Activated CD4-positive, alpha-beta T cell treated with anti-CD3 and anti-CD28 coated beads, Interleukin-2, amount 50 U/mL, for 1 hour (primary cell): ENCODE measurements around the gene TSTD1.

Experiments used
- DNase-seq: peaks from one replicate; pipeline ENCODE4 v3.0.0-alpha.2; 2020

TSTD1 gene, protein sequence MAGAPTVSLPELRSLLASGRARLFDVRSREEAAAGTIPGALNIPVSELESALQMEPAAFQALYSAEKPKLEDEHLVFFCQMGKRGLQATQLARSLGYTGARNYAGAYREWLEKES

DNA sequence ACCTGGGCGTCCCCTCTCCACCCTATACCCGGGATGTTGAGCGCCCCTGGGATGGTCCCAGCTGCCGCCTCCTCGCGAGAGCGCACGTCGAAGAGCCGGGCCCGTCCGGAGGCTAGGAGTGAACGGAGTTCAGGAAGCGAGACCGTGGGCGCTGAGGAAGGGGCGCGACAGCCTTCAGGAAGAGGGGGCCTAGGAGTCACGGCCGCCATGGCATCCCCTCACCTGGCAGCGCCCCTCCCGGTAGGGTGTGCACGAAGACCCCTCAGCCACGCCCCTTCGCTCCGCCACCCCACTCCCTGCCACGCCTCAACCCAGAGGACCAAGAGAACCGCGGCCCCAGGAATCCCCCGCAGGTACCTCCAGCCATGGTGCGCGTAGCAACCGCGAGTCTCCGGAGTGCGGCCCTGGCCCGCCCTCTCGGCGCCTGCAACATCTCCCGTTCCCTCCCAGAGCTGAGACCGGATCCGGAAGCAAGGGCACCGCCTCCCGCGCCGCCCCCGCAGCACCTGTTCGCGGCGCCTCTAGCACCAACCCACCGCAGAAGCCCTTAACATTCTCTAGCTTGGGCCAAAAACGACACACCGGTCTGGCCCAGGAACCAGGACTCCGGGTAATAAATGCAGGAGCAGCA is at the start of gene TSTD1:
TSTD1 (minus strand) TSS at position 442 of the 631 bp plus-strand sequence; CDS start at position 367, 75 bp downstream.
- DNase-seq: peak; percentile 83

DNA sequence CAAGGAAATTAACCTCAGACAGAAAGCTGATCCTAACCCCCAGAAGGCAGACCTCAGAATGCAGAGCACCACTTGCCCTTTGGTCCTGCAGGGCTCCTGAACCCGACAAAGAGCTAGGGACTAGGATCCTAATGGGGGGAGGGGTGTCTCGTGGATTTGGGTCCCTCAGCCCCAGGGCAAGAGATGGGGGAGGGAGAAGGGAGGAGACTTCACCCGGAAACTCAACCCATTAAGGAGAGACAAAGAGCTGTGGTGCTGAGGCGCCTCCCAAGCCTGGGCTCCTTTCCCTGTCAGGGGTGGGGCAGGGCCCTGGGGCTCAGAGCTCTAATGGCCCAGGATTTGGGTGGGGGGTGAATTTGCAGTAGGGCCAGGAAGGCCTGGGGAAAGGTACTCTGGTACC is 47.7 kb upstream of the TSTD1 start:
- no peak for DNase-seq

DNA sequence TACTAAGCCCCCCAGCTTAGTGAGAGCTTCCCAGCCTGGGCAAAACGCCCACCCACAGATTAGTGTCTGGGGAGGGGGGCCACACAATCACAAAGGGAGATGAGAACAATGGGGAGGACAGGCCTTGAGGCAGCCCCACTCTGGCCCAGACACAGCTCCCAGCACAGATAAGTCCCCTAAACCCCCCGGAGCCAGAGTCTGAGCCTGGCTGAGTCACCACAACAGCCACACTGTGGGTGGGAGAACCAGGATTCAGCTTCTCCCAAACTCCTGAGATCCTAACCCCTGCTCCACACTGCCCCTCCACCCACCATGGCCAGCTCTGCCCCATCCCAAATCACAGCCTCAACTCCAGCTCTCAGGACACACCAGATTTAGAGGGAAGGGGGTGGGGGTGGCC is 46.4 kb upstream of the TSTD1 start:
- no peak for DNase-seq

DNA sequence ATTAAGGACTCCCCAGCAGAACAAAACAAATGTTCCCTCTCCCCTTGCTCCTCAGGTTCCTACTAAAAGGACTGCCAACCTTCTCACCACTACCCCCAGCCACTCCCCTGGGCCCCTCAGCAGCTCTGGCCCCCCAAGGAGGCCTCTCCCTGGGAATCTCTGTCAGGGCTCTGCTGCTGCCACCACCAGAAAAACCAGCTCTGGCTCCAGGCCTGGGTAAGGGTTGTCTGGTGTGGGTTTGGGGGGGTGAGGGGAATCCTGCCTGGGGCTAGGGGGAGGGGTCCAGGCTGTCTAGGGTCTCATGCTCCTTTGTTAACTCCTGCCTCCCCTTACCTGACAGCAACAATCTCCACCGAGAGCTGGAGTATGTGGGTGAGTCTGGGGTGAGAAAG is 45.8 kb upstream of the TSTD1 start:
- no peak for DNase-seq

DNA sequence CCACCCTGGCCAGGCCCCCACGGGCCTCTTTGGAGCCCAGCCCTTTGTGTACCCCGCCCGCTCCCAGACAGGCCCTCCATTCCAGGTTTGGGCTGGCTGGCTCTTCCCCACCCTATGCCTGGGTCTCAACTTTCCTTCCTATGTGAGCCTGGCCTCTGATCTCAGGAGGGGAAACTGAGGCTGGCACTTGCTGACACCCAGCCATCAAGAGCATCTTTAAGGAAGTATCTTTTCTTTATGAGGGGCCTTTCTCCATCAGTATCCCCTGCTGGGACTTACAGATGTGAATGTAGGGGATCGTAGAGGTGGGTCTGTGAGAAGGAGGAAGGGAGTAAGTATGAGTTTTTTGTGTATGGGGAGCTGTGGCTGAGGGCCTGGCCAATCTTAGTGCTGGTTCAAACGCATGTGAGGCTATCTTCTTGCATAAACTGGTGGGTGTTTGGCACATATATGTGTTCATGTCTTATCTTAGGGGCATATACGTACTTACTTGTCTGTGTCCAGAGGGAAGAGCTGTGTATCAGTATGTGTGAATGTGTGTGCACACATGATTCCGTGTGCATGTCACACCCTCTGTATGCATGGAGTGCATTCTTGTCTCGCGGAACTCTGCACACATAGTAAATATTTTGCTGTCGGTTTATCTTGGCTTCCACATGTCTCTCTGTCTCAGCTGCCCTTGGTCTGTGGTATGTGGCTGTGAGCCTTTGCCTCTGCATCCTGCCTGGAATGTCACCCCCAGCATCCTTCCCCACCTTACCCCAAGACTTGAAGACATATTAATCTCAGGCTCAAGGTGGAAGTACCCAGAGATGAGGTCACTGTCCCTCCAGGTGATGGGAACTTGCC is 45.2 kb upstream of the TSTD1 start:
- DNase-seq: no peak

DNA sequence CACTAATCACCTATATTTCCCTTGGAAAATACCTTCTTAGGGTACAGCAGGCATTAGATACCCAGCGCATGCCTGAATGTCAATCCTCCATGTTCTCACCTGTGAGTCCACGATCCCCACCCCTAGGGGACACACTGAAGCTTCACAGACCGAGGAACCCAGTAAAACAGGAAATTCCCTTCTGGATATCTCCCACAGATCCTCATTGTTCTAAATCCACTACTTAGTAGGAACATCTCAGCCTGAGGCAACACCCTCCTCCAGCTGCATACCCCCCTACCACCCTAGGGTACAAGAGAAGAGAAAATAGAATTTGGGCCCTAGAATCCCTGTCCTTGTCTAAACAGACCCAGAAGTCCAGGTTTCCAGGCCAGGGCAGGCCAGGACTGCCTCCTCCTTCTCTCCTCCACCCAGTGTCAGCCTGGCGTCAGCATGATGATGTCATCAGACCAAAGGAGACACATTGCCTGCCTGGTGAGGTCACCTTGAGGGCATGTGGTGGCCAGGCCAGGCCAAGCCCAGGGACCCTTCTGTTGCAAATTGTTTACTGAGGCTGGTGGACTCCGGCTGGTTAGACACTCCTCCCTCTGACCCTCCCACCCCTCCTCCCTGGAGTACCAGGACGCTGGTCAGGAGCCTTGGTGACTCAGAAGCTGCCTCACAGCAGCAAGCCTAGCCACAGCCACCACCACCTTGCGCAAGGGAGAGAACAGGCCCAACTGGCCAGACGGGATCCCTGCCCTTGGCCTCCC is 44.4 kb upstream of the TSTD1 start:
- DNase-seq: no peak

DNA sequence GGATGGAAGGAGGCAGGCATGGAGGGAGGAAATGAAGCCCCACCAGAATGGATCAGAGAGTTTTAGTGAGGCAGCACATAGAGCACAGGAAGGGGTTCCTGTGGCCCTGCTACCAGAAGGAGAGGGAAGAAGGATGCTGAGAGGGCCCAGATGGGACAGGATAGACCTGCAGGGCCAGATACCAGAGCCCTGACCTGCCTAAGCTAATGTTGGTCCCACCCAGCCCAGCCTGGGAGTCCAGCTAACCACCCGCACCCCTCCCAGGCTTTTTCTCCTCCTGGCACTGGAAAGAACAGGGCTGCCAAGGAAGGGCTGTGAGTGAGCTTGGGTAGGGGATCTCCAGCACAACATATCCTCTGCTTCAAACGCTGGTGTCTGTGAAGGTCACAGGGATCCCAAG is 43.7 kb upstream of the TSTD1 start:
- DNase-seq: no peak

DNA sequence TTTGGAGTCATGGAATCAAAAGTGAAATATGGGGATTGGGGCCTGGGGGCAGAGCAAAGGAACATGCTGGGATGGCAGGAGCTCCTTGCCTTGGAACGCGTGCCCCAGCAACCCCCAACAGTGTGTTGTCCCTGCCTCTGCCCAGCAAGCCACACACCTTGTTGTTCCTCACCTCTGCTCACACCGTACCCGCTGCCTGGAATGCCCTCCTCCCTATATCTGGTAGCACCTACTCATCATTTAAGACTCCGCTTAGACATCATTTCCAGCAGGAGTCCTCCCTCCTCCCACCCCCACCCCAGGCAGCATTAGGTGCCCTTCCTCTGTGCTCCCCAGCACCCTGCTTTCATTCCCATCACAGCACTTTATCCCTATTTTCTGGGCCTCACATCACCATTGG is 42.8 kb upstream of the TSTD1 start:
- no peak for DNase-seq

DNA sequence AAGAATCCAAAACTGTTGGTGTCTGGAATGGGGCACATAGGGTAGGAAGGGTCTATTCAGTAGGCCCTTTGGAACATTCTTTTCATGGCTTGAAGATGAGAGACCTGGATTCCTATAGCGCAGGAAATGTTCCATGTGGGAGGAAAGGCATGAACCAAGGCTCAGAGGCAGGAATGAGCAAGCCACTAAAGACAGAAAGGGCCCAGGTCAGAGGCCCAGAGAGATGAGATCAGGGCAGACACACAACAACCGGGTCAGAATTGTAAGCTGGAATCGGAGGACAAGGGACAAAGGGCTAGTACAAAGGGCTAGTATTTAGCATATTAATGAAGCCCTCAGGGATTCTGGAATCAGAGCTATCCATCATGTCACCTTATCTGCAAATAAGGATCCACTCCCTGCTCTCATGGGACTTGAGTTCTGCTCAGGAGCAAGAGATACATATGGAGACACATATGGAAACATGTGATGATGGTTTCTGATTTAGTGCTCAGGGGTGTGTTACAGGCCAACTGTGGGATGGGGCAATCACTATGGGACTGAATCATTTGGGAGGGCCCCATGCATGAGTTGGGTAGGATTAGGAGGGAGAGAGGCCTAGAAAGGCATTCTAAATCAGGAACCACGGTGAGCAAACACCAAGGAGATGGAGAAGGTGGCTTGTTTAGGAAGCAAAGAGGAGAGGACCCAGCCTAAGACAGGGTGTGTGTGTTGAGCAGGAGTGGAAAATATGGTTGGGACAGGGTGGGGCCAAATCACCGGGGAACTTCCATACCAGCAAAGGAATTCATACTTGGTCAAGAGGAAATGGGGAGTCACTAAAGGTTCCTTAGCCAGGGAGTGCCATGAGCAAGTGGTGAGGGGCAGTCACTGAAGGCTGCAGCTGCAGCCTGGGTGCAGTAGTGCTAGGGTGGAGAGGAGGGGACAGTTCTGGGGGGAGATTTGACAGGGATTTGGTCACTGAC is 42.0 kb upstream of the TSTD1 start:
- DNase-seq: no peak

DNA sequence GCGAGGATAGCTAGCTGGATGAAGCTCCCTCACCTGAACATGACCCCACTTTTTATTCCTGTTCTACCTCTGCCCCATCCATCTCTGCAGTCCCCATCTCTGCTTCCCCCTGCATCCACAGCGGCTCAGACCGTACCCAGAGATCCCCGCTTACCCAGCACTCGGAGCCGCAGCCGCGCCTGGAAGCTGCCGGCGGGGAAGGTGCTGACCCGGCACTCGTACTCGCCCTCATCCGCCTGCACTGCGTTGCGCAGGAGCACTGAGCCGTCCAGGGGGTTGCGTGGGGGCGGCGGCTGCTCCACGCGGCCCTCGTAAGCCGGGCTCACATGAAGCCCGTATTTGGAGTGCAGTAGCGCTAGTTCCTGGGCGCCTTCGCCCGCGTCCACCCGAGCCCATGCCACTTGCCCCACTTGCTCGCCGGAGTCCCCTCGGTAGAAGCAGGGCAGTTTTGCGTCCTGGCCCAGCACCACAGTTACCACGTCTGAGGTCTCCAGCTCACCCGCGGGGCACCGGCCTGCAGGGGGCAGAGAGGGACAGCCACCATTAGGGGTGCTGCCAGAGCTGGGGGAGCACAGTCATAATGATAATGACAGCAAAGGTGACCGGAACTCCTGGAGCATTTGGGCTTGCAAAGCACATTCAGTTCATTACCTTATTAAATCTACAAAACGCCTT is 40.8 kb upstream of the TSTD1 start:
- no peak for DNase-seq

DNA sequence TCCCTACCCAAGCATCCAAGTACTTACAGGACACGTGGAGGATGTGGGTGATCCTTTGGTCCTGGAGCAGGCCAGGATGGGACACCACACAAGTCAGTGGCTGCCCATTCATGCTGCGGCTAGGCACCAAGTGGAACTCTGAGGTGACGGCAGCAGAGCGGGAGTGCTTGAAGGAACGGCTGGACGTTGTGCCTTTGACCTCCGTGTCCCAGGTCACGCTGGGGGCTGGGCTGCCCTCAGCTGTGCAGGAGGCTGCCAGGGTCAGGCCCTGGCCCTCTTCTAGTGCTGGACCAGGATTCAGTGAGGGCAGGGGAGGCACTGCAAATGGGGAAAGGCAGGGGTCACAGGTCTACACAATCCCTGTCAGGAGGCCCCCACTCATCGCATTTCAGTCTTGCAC is 38.7 kb upstream of the TSTD1 start:
- DNase-seq: no peak

DNA sequence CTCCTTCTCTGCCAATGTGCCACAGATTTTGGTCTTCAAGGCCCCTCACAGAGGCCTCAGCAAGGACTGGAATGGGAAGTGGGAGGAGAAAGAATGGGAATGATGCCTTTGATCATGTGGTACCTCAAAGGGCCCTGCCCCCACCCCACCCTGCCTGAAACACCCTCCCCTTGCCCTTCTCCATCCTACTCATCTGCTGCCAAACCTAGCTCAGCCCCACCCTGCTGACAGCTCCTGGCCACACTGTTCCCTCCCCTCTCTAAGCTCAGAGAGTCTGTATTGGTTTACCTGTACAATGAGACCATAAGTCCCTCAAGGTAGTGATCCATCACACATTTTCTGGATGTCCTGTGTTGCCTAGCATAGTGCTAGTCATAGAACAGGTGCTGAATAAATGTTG is 37.6 kb upstream of the TSTD1 start:
- no peak for DNase-seq

DNA sequence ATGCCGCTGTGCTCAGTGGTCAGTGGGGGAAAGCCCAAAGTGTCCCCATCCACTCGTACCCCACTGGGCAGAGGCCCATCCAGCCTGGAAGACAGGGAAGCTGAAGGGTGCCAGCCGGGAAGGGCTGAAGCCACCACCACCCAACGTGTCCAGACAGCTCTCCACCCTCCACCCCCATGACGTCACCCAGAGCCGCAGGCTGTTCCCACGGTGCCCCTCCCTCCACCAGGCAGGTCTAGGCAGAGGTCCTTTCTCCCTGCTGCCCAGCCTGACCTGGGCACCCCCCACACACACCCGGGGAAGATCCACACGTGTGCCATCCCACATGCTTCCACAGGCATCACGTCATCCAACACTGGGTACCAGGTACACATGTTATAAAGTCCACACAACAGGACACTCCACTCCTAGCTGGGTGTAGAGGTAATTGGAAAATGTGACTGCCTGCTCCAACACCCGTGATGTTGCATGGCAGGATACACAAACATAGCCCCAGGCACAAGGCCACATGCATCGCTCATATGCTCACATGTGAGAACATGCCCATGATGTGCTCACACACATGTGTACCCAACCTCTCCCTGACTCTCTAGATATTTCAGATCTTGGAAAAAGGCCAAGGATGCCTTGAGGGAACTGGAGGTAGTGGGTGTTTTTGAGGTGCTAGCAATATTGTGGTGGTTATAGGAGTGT is 36.1 kb upstream of the TSTD1 start:
- no peak for DNase-seq

DNA sequence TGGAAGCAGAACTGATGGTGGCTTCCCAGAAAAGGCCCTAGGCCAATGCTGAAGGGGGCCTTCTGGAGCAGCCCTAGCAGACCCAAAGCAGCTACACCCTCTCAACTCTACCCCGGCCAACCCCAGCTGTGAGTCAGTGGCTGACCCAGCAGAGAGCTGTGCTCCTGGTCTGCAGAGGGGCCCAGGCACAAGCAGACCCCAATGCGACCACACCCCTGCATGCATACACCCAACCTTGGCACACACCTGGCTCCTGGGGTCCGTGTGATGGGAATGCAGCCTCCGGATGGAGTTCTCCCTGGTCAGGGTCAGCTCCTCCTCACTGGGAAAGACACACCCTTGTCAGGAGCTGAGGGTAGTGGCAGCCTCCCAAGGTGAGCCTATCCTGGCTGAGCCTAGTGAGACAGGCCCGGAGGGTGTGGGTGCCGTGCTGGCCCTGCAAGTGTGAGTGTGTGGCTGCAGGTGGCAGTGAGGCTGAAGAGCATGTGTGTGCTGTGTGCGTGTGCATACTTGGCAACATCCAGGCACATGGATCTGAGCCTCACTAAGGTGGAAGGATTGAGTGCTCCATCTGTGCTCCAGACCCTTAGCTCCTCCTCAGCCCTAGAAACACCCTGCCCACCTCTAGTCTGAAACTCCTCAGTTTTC is 34.8 kb upstream of the TSTD1 start:
- DNase-seq: no peak

DNA sequence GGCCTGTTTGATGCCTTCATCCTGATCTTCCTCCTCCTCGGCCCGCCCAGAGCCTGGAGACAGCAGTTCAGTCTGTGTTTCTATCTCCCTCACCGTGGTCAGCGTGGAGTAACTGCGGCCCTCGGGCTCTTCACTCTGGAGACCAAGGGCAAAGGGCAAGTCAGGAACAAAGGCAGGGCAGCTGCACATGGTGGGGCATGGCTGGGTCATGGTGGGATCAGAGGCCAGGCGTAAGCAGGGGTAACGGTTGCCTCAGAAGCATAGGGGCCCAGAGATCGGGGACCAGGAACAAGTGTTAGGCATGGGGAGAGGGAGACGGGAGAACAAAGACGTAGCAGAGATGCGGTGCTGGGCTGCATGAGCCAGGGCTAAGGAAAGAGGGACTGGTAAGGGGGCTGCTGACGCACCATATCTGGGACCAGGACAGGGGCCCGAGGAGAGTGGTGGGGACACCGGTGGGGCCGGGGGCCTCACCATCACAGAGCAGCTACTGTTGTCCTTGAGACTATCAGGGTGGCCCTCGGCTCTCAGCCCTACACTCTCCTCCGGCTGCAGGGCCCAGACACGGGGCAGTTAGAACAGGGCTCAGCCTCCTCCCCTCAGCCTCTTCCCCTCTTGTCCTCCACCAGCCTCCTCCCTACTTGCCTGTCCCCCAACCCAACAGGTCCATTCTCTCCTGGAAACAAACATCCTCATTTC is 34.1 kb upstream of the TSTD1 start:
- DNase-seq: no peak

DNA sequence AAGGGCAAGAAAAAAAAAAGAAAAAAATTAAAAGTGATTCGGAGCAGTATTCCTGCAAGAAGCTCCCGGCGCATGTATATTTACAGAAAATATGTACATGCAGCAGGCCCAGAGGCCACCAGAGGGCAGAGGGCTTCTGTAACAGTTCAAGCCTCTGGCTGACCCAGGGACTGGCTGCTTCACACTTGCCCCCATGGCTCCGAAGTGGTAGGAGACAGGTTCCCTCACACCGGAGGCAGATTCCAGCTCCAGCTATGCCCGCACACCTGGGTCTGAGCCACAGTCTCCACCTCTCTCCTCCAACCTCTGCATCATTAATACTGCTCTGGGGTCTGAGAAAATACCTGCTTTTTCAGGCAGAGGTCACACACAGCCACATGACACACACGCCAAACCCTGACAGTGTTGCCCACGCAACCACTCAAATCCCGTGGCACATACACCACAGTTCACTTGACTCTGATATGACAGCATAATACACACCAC is 33.2 kb upstream of the TSTD1 start:
- DNase-seq: peak; percentile 43

DNA sequence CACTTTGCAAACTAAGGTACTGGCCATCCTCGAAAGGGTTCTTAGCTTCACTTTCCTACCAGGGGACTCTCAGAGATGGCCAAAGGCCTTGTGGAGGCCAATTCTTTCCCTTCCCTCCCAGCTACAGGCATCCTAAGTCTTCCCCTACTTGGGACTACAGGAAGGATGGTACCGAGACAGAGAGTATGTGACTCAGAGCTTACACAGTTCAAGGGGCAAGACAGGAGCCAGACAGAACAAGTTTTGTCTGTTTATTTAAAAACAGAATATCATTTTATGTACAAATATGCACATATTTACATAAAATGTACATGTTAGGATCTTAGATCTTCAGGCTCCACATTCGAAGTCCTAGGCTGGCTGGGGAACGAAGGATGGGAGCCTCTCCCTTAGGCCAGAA is 32.0 kb upstream of the TSTD1 start:
- DNase-seq: no peak

DNA sequence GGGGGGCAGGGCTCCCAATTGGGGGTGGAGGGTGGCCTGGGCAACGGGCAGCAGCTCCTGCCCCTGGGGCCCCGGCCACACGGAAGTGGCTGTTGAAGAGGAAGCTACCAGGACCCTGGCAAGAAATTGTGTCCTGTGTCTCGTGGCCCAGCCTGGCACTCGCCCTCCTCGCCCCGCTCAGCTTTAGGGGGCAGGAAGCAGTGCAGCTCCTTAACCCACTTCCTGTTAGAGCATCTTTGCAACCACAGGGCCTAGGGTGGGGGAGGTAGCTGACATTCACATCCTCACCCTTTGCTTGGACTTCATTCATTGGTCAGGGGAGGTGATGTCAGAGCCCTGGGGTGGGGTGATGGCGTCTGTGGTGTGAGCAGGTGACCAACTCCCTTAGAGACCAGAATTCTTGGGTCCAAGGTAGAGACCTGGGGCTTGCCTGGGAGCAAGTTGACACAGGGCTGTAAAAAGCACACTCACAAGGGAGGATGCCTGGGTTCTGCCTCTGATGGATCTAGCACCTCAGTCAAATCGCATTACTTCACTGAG is 31.0 kb upstream of the TSTD1 start, which contains the start of gene ARHGAP30:
ARHGAP30 (minus strand) TSS at position 161 of the 540 bp plus-strand sequence. CDS start 267 bp downstream, outside the sequence.
- DNase-seq: peak; percentile 75

DNA sequence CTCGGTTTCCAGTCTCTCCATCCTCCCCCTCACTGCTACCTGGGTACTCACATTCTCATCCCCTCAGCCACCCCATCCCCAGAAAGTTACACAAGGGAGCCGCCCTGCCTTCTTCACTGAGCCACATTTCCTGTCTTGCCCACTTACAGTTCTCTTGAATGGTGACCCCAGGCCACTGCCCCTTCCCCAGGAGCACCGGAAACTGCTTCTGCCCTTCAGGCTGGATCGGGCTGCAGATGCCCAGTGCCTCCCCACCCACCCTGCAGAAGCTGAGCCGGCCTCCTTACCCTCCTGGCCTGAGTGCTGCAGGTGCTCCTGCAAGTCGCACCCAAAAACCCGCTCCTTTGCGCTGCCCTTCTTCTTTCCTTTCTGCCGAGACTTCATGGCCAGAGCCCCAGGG is 30.5 kb upstream of the TSTD1 start:
- no peak for DNase-seq
